ENCODE data around the gene COX20.

DNA sequence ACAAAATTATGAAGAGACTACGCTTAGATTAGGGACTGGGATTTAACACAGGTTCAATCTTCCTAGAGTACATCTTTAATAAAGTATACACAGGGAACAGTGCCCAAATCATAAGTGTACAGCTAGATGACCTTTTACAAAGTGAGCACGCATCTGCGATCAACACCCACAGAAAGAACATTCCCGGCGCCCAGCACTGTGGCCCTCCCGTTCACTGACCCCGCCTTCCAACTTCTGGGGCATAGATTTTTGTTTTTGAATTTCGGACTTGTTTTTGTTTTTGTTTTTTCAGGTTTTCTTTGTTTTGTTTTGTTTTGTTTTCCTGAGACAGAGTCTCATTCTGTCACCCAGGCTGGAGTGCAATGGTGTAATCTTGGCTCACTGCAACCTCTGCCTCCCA lies 30.6 kb upstream of the COX20 start:
- no peak for TF ChIP-seq YY1 (IDR thresholded peaks at IDR 0.05; ENCODE audit: insufficient read depth, insufficient read length)
- TF ChIP-seq ZNF274 (IDR thresholded peaks at IDR 0.05; ENCODE audit: low read depth, low read length), result no peak
